Hepatic stellate cell (primary cell): ENCODE results near the gene SLC9A3.

ENCODE experiments used
- DNase-seq: peaks from one replicate; pipeline ENCODE4 v3.0.0; 2011; ENCODE audit warnings: low spot score

The SLC9A3 gene

GRCh38 chr5:458547-459353 lies 65.5 kb downstream of the SLC9A3 start:
- DNase-seq: no peak

GRCh38 chr5:457195-457961 lies 66.9 kb downstream of the SLC9A3 start:
- no peak for DNase-seq

GRCh38 chr5:456351-457194 lies 67.7 kb downstream of the SLC9A3 start:
- DNase-seq: no peak

- no peak for DNase-seq
Measured at GRCh38 chr5:455806-456205, 68.4 kb downstream of the SLC9A3 start.

GRCh38 chr5:454936-455335 lies 69.3 kb downstream of the SLC9A3 start:
- DNase-seq: no peak

- DNase-seq: no peak
Measured at GRCh38 chr5:453725-454481, 70.3 kb downstream of the SLC9A3 start.

GRCh38 chr5:452978-453710 lies 71.1 kb downstream of the SLC9A3 start:
- no peak for DNase-seq

GRCh38 chr5:451587-452458 lies 72.4 kb downstream of the SLC9A3 start:
- no peak for DNase-seq

- DNase-seq: no peak
Measured at GRCh38 chr5:449151-449550, 75.1 kb downstream of the SLC9A3 start.

- DNase-seq: no peak
Measured at GRCh38 chr5:448766-449090, 75.5 kb downstream of the SLC9A3 start.

- DNase-seq: no peak
Measured at GRCh38 chr5:448061-448765, 76.0 kb downstream of the SLC9A3 start.

- no peak for DNase-seq
Measured at GRCh38 chr5:447501-447900, 76.7 kb downstream of the SLC9A3 start.

GRCh38 chr5:446883-447263 lies 77.4 kb downstream of the SLC9A3 start:
- peak; percentile 62 for DNase-seq

- no peak for DNase-seq
Measured at GRCh38 chr5:446066-446882, 78.0 kb downstream of the SLC9A3 start.

GRCh38 chr5:445591-445990 lies 78.7 kb downstream of the SLC9A3 start:
- DNase-seq: no peak

- no peak for DNase-seq
Measured at GRCh38 chr5:444226-444625, 80.0 kb downstream of the SLC9A3 start.

GRCh38 chr5:443239-444151 lies 80.8 kb downstream of the SLC9A3 start:
- peak; percentile 58 for DNase-seq
